NT2/D1 (cell line): ENCODE data around the gene ROBO2.

Source experiments
- DNase-seq: peaks from one replicate; pipeline ENCODE4 v3.0.0-alpha.2; 2011; ENCODE audit warnings: low read depth, low spot score
- H3K27me3 ChIP-seq: 2 replicates; pipeline ENCODE4 v1.6.0; 2011; ENCODE audit warnings: mild to moderate bottlenecking; ENCODE audit not compliant: insufficient read length, insufficient read depth
- H3K36me3 ChIP-seq: 2 replicates; pipeline ENCODE4 v1.6.1; 2011; ENCODE audit warnings: mild to moderate bottlenecking, low read length, mixed read lengths; ENCODE audit not compliant: insufficient read depth, insufficient read length
- H3K4me1 ChIP-seq: 2 replicates; pipeline ENCODE4 v1.5.1; 2011; ENCODE audit not compliant: insufficient read depth, insufficient read length
- H3K4me3 ChIP-seq: 2 replicates; pipeline ENCODE4 v1.5.1; 2011; ENCODE audit warnings: low read depth; ENCODE audit not compliant: insufficient read length
- H3K9ac ChIP-seq: 2 replicates; pipeline ENCODE4 v1.6.0; 2011; ENCODE audit warnings: low read depth; ENCODE audit not compliant: insufficient read length
- H3K9me3 ChIP-seq: 2 replicates; pipeline ENCODE4 v1.5.1; 2011; ENCODE audit warnings: mild to moderate bottlenecking, low read length; ENCODE audit not compliant: insufficient read depth
- SUZ12 ChIP-seq: IDR thresholded peaks from 2 replicates; pipeline ENCODE4 v1.6.1; 2011; ENCODE audit not compliant: insufficient read length, insufficient read depth; ENCODE audit errors: extremely low read depth
- YY1 ChIP-seq: IDR thresholded peaks from 2 replicates; pipeline ENCODE4 v1.6.1; 2011; ENCODE audit not compliant: insufficient read length, insufficient read depth
- ZNF274 ChIP-seq: IDR thresholded peaks from 2 replicates; pipeline ENCODE4 v1.6.1; 2011; ENCODE audit warnings: mild to moderate bottlenecking, low read depth, low read length

ROBO2 gene

DNA sequence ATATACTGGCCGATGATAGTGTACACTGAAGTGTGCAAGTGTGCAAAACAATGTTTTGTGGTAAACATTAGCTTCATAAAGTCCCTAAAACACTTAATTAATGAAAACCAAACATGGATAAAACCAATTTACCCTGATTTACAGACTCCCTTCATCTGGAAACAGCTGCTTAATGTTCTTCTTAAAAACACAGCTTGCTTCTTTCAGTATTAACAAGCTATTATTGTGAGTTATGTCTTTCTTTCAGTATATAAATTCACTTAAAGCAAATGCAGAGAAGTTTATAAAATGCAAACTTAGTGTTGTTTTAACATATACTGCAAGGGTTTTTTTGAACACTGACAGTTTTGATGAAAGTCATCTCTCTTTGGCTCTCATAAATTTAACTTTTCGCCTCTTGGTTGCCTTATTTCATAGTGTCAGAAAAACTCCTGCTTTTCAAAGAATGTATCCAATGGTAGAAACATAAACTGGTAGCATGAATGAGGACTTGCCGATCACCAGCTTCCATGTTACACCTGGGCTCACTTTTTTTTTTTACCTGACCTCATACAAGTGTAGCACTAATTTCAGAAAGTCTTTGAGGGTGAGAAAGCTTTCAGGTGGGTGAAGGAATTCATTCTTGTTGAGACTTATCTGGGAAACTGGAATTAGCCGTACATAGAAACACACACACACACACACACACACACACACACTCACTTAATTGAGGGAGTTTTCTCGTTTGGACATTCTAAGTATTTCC lies 532.2 kb downstream of the ROBO2 start:
- no peak overlapping the region for H3K4me3 ChIP-seq
- no peaks in the 10 kb centered on the region for H3K4me1 ChIP-seq
- no peak overlapping the region for H3K9ac ChIP-seq
- no peaks in the 10 kb centered on the region for H3K9me3 ChIP-seq
- DNase-seq: no peak
- TF ChIP-seq ZNF274: no peak
- TF ChIP-seq SUZ12: no peak
- TF ChIP-seq YY1: no peak
- no peaks in the 10 kb centered on the region for H3K36me3 ChIP-seq
- no peaks in the 10 kb centered on the region for H3K27me3 ChIP-seq

- no peak overlapping the region for H3K9ac ChIP-seq
- H3K4me3 ChIP-seq: no peak overlapping the region
- H3K4me1 ChIP-seq: no peaks in the 10 kb centered on the region
- no peak for TF ChIP-seq ZNF274
- no peak for TF ChIP-seq YY1
- no peak for TF ChIP-seq SUZ12
- DNase-seq: no peak
- H3K9me3 ChIP-seq: no peaks in the 10 kb centered on the region
- no peaks in the 10 kb centered on the region for H3K27me3 ChIP-seq
- no peaks in the 10 kb centered on the region for H3K36me3 ChIP-seq
These were observed 537.4 kb downstream of the ROBO2 start for GRCh38 chr3:77577264-77577663.

- Histone ChIP-seq H3K9me3 (no peaks in the 10 kb centered on the region), H3K4me3 (no peak overlapping the region), H3K4me1 (no peaks in the 10 kb centered on the region), H3K9ac (no peak overlapping the region), H3K36me3 (no peaks in the 10 kb centered on the region), H3K27me3 (no peaks in the 10 kb centered on the region)
- TF ChIP-seq YY1 (no peak), SUZ12 (no peak), ZNF274 (no peak)
- DNase-seq: no peak
These were observed 546.3 kb downstream of the ROBO2 start for GRCh38 chr3:77586216-77586615.

- no peaks in the 10 kb centered on the region for H3K36me3 ChIP-seq
- no peak overlapping the region for H3K9ac ChIP-seq
- TF ChIP-seq SUZ12 (no peak), ZNF274 (no peak), YY1 (no peak)
- no peaks in the 10 kb centered on the region for H3K27me3 ChIP-seq
- no peaks in the 10 kb centered on the region for H3K4me1 ChIP-seq
- H3K9me3 ChIP-seq: no peaks in the 10 kb centered on the region
- no peak for DNase-seq
- H3K4me3 ChIP-seq: no peak overlapping the region
These were observed 549.0 kb downstream of the ROBO2 start for GRCh38 chr3:77588863-77589262.

GRCh38 chr3:77590191-77590590 lies 550.3 kb downstream of the ROBO2 start:
- Histone ChIP-seq H3K4me3 (no peak overlapping the region), H3K36me3 (no peaks in the 10 kb centered on the region), H3K4me1 (no peaks in the 10 kb centered on the region), H3K9me3 (no peaks in the 10 kb centered on the region), H3K27me3 (no peaks in the 10 kb centered on the region), H3K9ac (no peak overlapping the region)
- TF ChIP-seq ZNF274 (no peak), SUZ12 (no peak), YY1 (no peak)
- DNase-seq: no peak

- no peaks in the 10 kb centered on the region for H3K9me3 ChIP-seq
- no peaks in the 10 kb centered on the region for H3K4me1 ChIP-seq
- no peak for TF ChIP-seq YY1
- no peak for TF ChIP-seq ZNF274
- no peak for TF ChIP-seq SUZ12
- H3K4me3 ChIP-seq: no peak overlapping the region
- H3K36me3 ChIP-seq: no peaks in the 10 kb centered on the region
- no peaks in the 10 kb centered on the region for H3K27me3 ChIP-seq
- no peak for DNase-seq
- H3K9ac ChIP-seq: no peak overlapping the region
These were observed 555.5 kb downstream of the ROBO2 start for GRCh38 chr3:77595371-77595870.

GRCh38 chr3:77599948-77600347 lies 560.0 kb downstream of the ROBO2 start:
- H3K4me3 ChIP-seq: no peak overlapping the region

DNA sequence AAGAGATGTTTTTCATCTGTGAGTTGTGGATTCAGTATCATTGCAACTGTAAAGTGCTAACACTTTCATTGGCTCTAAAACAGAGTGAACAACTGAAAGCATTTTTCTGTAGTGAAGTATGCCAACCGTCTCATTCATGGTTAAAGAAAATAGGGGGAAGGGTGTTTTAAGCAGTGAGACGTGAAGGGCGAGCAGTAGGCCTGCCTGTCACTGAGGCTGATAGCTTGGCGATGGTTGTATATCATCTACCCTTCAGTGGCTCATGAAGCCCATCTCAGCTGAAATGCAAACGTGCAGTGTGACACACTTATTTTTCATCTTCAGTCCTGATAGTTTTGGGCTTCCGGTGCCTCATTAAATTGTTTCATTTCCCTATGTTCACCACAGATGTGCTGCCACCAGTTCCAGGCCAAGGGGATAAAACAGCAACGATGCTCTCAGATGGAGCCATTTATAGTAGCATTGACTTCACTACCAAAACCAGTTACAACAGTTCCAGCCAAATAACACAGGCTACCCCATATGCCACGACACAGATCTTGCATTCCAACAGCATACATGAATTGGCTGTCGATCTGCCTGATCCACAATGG lies 562.0 kb downstream of the ROBO2 start:
- Histone ChIP-seq H3K4me1 (no peaks in the 10 kb centered on the region), H3K9me3 (no peaks in the 10 kb centered on the region), H3K9ac (no peak overlapping the region), H3K36me3 (no peaks in the 10 kb centered on the region), H3K27me3 (no peaks in the 10 kb centered on the region), H3K4me3 (no peak overlapping the region)
- TF ChIP-seq YY1 (no peak), SUZ12 (no peak), ZNF274 (no peak)
- DNase-seq: no peak

More at GRCh38 chr3:77599948-77600347, 560.0 kb downstream of the ROBO2 start:
- H3K9ac ChIP-seq: no peak overlapping the region
- TF ChIP-seq YY1 (no peak), ZNF274 (no peak)
- no peaks in the 10 kb centered on the region for H3K36me3 ChIP-seq
- H3K9me3 ChIP-seq: no peaks in the 10 kb centered on the region
- H3K4me1 ChIP-seq: no peaks in the 10 kb centered on the region
- no peak for DNase-seq
- H3K27me3 ChIP-seq: no peaks in the 10 kb centered on the region
